GM15510 (cell line): ENCODE data around the gene PAX8.

Source experiments
- POLR2A ChIP-seq: IDR thresholded peaks from 3 replicates; pipeline ENCODE4 v1.6.1; 2011; ENCODE audit warnings: borderline replicate concordance; ENCODE audit not compliant: insufficient read length; ENCODE audit errors: extremely low read depth

The PAX8 gene

DNA sequence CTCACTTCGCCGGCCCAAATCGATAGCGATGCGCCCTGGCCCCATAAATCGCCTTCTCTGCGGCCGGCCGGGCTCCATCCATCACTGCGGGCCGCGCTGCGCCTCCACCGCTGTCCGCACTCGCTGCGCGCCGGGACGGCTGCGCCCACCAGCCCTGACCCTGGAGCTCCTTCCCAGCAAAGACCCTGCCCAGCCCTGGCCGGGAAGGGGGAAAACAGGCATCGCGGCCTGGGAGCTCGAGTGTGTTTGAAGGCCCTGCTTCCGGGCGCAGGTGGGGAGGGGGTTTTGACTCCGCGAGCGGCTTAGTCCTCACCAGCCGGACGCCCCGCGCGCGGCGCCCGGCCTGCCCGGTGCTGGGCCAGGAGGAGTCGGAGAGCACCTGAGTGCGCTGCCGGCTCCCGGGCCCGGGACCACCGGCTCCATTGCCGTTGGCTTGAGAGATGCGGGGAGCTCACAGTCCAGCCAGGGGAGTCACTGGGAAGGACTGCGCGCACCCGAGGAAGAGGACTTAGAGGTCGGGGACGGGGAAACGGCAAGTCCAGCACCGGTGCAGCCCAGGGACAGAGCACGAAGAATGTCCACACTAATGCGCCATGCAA lies 1.1 kb downstream of the PAX8 start:
- no peak for TF ChIP-seq POLR2A

DNA sequence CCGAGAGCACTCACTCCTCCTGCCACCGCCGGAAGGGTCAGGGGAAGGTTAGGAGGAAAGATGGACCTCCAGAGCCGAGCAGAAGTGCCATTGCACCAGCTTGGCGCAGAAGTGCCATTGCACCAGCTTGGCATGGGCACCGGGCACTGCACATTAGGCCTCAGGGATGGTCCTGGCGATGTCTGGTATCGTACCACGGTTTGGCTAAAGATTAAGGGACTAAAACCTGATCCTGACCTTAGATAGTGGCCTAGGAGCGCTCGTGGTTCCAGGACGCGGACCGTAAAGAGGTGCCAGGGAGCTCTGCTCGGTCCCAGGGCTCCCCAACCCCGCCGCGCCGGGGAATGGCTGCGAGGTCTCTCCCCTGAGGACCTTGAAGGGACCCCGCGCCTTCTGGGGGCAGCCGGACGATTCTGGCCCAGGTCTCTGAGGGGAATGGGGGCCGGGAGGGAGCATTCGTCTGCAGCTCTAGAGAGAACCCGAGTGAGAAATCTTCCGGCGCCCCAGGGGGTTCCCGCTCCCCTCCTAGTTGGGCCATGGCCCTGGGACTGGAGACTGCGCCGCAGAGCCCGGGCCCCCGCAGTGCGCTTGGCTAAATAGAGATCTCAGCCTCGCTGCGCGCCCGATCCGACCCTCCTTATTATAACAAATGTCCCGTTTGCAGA lies 1.8 kb downstream of the PAX8 start:
- no peak for TF ChIP-seq POLR2A

DNA sequence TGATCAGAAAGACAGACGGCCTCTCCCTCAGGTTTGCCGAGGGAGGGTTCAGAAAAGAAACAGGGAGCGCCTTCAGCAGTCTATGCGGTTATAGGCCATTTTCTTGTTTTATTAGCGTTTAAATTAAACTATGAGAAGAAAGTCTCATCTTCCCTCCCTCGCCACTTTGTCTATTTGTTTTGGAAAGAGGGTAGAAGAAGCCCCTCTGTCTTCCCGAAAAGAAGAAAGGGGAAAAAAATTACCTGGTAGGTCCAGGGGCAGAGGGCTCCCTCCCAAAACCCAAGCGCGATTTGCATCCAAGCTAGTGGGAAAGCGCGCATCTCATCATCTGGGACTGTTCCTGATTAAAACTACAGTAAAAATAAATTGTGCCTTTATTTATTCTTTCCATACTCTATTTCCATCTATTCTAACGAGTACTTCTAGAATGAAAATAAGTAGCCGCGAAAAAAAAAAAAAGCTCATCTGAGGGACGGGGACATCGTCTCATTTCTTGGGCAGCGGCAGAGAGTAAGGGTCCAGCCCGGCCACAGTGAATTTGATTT lies 2.4 kb downstream of the PAX8 start:
- TF ChIP-seq POLR2A, result no peak

DNA sequence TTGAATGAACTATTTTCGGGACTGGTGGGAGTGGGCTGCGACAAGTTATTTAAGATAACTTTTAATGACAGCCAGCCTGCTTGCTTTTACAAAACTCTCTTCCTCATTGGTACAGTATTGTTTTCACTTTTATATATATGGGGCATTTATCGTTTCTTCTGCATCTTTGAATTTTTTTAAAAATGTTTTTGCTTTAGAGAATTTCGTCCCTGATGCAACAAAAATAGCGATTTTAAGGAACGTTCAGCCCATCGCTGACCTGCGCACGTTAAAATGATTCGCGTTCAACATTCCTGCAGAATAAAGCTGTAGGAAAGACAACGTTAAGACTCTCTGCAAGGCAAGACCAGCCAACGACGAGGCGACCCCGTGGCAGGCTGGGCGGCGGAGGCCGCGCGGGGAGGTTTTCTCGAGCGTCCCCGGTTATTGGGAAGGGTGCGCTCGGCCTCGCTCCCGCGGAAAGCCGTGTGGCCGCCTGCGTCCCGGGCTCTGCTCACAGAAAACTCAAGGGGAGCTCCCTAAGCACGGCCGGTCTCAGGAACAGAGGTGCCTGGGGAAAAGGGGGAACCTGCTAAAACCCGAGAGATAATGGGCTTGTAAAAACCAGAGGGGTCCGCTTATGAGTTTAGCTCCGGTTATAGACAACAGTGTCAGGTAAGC lies 3.0 kb downstream of the PAX8 start:
- no peak for TF ChIP-seq POLR2A

DNA sequence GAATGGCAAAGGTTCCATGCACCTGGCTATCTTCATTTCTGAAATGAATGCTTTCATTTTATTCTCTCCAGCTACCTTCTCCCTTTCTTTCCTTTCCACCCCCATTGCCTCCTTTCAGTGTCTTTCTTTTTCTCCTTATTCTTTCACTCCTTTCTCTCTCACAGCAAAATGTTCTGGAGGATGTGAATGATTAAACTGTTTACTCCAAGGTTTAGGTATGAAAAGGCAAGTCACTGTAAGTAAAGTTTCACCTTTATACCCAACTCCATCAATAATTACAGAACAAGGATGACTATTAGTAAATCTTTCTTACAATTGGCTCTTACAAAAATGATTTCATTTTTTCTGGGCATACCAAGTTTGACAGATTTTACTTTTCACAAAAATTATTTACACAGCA lies 4.3 kb downstream of the PAX8 start:
- TF ChIP-seq POLR2A, result no peak

DNA sequence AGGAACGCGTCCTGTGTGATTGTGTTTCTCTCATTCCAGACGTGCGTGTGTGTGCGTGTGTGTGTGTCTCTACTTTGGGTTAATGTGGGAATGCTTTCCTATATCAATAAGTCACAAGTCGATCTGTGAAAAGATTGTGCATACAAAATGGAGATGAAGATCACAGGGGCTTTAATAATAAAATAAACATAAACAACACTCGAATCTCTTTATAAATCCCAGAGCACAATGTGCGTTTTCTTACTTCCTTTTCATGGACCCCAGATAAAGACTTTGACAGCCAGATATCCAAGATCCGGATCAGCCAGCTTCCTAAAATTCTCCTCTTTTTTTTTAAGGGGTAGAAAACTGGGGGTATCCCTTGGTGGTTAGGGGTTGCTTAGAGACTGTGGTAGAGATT lies 4.7 kb downstream of the PAX8 start:
- no peak for TF ChIP-seq POLR2A

DNA sequence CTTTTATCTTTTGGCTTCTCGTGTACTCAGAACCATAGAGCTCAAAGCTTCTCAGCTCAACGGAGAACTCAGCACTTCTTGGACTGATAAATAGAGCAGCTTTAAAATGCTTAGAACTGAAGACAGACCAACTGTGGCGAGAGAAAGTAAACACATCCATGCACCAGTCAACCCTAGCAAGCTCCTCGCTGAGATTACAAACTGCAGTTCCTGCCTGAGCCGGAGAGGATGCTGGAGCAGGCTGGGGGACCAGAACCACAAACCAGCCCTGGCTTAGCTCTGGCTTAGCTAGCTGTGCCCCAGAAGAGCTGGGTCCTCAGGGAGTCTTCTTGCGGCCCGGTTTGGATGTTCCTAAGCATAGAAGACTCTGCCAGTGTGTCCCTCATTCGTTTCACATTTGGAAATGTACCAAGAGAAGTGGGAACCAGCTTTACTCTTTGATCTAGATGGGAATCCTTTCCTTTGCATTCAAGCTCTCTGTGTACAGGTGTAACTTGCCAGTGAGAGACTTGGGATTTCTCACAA lies 5.6 kb downstream of the PAX8 start:
- TF ChIP-seq POLR2A, result no peak

DNA sequence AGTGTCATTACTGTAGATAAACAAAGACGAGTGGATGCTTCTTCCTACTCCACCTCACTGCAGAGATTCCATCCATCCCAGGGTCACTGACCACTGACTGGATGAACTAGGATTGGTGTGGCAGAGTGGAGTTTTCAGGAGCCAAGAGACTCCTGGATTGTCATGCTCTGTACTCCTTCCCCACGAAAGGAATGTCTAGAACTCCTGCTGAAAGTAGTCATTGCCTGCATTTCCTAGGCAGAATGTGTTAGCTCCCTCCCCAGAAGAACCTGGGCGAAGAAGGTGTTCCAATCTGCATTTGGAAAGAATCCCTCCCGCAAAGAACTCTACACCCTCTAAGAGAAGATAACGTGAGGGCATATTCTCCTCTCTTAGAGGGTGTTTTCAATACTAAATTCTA lies 6.2 kb downstream of the PAX8 start:
- no peak for TF ChIP-seq POLR2A

DNA sequence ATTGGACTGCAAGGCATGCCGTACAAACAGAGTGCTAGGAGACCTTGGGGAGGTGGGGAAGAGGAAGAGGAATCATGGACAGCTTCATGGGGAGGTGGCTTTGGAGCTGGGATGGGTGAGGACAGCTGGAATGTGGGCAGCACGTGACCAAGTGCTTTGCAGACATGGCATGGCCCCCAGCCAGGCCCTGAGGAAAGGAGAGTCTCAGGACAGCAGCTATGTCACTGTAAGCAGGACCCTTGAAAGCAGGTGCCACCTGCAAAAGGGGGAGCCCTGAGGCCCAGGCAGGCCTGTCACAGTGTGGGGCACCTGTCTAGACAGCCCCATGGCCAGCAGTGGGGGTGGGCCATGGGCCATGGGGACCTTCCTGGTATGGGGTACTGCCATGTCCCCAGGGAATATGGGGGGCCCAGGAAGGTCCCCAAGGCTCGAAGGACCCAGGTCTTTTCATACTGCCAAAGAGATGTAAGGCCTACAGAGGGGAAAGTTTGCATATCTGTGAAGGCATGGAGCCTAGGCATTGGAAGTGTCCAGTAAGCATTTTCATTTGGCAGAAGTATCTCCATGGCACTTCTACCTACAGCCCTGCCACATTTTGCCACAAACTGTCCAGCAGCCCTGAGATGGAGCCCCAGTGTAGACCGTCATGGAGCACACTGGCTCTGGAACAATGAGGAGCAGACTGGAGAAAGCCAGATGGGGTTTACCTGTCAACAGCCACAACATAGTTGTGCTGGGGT lies 9.9 kb downstream of the PAX8 start:
- no peak for TF ChIP-seq POLR2A

DNA sequence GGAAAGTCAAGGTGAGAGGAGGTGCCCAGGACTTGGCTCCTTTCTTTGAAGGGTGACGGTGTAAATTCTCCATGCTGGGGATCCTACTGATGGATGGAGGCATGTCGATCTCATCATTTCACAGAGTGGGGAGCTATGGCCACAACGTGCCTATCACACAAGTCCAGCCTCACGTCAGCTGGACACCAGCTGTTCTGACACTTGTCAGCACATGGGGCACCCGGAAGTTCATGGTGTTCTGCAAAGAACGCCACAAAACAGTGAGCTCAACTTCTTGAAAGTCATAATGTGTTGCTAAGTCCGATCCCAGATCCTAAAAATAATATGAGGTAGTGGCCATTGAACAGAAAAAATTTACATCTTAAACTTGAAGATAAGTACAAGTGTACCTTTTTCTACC lies 12.3 kb downstream of the PAX8 start:
- TF ChIP-seq POLR2A, result no peak

DNA sequence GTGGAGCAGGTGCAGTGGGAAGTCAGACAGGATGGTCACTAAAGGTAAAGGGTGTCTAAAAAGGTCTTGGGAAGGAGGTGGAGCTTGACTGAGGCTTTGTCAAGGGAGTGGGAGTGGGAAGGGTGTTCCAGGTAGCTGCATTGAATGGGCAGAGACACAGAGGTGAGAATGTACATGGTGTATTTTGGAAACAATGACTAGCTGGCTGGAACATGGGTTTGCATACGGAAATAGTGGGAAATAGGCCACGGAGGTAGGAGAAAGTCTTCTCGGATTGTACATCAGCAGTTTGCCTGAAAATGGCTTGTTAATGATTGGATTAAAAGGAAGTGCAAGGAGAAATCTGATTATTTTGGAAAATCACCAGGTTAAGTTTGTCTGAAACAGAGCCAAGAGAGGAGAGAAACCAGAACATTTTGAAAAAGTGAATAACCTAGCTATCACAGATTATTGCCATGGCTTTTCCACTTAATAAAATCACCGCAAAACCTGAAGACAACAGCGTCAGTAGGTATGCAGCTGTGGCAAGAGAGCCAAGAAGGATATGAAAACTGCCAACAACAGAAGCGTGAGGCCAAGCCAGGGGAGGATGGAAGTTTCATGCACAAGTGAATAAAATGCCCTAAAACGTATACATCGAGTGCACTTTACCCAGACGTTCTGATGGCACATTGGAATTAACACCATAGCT lies 13.9 kb downstream of the PAX8 start:
- no peak for TF ChIP-seq POLR2A

DNA sequence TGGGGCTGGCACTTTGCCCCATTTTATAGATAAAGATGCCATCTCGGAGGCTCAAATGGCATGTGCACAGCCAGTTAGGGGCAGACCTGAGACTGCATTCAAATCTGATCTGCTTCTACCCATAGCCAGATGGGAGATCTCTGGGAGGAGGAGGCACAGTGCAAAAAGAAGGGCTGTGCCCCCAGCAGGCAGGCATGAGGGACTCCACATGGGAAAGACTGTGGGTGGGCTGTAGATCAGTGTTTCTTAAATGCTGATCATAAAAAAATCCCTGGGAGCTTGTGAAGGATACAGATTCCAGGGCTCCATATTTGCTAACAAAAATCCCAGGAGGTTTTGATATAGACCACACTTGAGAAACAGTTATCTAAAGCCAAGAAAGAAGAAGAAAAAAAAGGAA lies 15.2 kb downstream of the PAX8 start:
- no peak for TF ChIP-seq POLR2A

DNA sequence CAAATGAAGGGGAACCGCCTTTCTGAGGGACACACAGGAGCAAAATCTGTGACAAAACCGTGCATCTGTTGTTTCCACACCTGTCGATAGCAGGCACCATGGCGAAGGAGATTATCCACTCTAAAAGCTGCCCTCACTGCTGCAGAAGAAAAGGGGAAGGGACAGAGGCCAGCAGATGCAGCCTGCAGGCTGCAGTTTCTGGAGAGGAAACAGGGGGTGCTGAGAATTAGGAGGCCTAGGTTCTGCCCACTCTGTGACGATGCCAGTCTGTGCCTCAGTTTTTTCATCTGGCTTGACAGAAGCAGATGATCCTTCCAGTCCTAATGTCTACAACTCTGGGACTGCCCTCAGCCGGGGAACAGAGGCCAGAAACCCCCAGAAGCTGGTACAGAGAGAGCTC lies 17.7 kb downstream of the PAX8 start:
- TF ChIP-seq POLR2A, result no peak

DNA sequence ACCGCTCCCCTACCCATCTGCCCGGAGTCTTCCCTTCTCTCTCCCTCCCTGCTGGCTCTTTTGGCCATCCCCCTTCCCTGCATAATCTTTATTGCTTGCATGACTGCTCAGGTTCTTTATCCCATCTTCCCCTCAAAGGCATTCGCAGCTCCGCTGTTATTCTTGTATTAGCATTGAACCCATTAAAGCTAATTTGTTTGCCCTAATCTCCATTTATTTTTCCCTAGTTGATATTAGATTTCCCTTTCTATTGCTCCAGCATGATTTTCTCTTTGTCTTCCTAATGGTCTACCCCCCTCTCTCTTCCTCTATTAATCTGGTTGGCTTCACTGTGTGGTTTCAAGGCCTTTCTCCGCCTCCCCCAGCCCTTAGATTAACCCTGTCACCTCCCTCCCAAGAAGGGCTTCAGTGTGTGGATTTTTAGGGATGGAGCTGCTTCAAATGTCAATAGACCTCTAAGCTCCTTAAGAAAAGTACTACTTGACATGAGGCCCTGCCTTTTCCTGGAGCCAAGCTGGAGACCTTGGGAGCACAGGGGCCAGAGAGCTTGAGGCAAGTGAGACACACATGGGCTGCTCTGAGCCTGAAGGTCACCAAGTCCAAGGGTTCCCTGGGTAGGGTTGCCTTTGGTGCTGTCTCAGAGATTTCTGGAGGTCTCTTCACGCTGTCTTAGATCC lies 20.1 kb downstream of the PAX8 start:
- no peak for TF ChIP-seq POLR2A
